GM13976 (cell line): Measurements from ENCODE around the gene MTARC2.

Source experiments
- DNase-seq: peaks from one replicate; pipeline ENCODE4 v3.0.0; 2012; ENCODE audit warnings: low spot score
- in situ Hi-C: fragments of 300-500 bp; cut with MboI; formaldehyde crosslinking; loops from one replicate; pipeline ENCODE4 v1.12.0; 2022; ENCODE audit warnings: low sequenced_read_pairs, mixed read lengths, inconsistent platforms; ENCODE audit not compliant: unreplicated experiment
- TF ChIP-seq, protein P1 (sequence below): IDR thresholded peaks from 2 replicates; pipeline ENCODE4 v1.5.1; 2012; ENCODE audit warnings: borderline replicate concordance, mild to moderate bottlenecking; ENCODE audit not compliant: insufficient read depth; ENCODE audit errors: extremely low read depth, missing control alignments, control extremely low read depth

The MTARC2 gene

DNA sequence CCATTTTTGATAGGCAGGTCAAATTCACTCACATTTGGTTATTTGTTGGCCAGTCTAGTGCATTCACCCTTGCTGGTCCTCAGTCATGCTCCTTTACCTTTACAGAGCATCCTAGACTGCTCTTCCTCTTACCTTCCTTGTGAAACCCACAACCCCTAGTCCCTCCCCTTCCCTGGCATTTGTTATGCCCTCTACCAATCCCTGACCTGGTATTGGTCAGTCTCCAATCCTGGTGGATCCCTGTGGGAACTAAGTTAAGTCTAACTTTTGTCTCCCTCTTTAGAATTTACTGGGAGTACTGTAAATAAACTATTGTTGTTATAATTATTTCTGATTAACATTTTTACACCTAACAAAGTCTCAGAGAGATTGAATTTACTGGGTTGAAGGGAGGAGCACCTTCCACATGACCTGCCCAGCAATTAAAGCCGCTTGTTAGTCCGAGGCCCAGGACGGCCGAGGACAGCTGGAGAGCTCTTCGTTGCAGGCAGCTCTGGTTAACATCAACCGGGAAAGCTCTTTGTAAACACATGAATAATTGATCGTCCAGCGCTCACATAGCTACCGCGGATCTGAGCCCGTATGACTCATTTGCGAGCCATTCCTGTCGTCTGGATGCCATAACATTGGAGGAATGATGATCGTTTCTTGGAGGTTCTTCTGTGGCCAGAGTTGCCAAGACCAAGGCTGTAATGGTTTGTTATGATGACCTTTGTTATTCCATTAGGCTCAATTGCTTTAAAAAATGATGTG is 70.5 kb downstream of the MTARC2 start:
- in situ Hi-C loops = no loop called here
- TF ChIP-seq, protein P1, sequence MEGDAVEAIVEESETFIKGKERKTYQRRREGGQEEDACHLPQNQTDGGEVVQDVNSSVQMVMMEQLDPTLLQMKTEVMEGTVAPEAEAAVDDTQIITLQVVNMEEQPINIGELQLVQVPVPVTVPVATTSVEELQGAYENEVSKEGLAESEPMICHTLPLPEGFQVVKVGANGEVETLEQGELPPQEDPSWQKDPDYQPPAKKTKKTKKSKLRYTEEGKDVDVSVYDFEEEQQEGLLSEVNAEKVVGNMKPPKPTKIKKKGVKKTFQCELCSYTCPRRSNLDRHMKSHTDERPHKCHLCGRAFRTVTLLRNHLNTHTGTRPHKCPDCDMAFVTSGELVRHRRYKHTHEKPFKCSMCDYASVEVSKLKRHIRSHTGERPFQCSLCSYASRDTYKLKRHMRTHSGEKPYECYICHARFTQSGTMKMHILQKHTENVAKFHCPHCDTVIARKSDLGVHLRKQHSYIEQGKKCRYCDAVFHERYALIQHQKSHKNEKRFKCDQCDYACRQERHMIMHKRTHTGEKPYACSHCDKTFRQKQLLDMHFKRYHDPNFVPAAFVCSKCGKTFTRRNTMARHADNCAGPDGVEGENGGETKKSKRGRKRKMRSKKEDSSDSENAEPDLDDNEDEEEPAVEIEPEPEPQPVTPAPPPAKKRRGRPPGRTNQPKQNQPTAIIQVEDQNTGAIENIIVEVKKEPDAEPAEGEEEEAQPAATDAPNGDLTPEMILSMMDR = no peak
- no peak for DNase-seq

DNA sequence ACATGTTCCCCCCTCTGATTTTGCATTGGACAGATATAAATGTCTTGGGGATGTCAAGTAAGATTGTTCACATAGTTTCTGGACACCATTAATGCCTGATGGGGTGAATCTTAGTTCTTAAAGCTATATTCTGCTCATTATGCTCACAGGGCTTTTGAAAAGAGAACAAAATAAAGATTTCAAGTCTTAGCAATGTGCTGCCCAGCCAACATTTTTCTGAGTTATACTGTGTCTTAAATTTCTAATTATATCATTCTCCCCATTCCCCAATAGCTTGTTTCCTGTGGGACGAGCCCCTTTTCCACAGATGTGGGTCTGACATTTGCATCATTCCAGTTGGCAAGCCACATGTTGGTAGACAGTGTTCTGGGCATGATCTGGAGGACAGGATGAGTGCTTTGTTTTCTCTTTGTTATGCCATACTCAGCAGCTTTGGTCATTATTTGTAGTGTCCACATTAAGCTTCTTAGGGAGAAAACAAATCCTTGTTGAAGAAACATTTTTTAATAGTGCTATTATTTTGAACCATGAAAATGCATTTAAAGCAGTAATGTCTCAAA is 71.4 kb downstream of the MTARC2 start:
- in situ Hi-C loops = no loop called here
- no peak for DNase-seq
- TF ChIP-seq, protein P1 = no peak

DNA sequence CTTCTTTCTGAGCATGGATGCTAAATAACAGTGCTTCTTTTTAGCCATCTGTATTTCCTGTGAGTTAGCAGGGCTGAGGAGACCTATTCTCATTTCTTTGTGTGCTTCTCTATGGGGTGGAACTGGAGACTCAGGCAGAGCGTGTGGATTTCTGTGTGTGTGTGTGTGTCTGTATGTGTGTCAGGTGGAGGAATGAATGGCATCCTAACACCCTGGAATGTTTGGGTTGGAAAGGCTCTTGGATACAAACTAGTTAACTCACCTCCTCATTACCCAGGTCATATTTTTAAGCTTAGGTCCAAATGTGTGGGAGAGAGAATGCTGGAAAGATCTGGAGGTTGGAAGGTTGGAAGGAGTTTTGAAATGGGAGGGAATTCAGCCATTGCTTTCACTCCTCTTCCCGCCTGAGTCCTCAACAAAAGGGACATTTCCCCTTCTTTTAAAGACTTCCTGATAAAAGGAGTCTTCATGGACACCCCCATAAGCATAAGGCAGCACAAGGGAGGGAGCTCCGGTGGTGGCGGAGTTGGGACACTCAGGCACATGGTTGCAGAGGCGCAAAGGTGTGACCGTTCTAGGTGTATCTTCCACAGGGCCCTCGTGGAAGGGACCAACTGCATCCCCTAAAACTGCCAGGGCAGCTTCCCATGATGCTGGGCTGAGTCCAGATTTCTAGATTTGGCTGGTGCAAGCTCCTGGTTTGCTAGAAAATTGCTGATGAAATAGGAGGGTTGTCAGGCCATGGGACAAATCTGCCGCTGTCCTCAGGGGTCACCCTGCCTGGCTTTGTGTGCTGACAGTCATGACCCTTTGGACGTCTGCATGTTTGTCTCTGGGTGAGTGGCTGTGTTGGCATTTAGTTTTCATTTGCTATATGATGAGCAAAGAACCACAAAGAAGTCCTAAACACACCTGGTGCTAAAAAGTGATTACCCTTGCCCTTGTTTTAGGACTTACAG is 76.2 kb downstream of the MTARC2 start:
- TF ChIP-seq, protein P1 = no peak
- DNase-seq = no peak
- in situ Hi-C loops = no loop called here

DNA sequence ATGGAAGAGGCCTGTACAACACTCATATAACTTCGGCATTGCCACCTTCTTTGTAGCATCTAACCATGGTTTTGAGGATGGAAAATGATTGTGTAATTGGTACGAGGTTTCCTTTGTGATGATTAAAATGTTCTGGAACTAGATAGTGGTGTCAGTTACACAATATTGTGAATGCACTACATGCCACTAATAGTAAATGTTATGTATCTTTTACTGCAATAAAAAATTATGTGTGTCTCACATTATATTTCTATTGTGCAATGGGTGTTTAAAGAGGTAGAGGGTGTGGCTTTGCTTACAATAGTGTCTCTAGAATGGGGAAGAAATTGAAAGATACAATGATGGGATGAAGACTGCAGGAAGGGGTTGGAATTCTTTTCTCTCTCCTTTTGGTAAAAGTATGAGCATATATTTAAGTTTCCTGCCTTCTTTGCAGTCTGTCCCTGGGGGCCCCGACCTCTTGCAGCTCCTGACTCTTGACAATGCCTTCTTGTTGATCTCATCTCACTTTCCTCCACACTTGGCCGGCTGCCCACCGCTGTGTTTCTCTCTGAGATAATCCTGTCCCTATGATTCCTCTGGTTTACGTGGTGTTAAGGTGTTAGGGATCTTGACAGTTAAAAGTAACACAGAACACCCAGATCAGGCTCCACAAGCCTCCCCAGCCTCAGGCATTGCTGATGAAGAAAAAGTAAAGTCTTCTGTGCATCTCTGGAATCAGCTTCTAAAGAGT is 77.9 kb downstream of the MTARC2 start:
- no peak for DNase-seq
- in situ Hi-C loops = no loop called here
- TF ChIP-seq, protein P1 = no peak

DNA sequence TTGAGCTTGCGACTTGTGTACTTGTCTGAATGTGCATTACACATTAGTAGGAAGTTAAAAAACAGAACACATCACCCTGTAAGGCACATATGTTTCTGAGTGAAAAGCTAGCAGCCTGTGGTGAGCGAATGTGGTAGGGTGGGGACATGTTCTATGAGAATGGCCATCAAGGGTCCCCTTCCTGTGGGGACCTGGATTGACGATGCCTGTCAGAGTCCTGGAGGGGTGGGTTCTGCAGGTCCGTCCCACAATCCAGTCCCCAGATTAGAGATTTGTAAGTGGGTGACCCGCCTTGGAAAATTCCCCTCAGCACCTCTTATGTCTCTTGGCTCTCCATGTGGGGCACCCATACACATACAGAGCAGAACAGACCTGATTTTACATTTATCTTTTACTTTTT is 78.6 kb downstream of the MTARC2 start:
- DNase-seq = no peak
- TF ChIP-seq, protein P1 = no peak
- in situ Hi-C loops = no loop called here
